GM12872 (cell line): Measurements from ENCODE around the gene PFKM.

Experiments used
- TF ChIP-seq, protein P1 (sequence below): IDR thresholded peaks from 3 replicates; pipeline ENCODE4 v1.5.1; 2011; ENCODE audit warnings: low read depth, mild to moderate bottlenecking, low read length, moderate library complexity; ENCODE audit not compliant: insufficient read depth

PFKM gene

DNA sequence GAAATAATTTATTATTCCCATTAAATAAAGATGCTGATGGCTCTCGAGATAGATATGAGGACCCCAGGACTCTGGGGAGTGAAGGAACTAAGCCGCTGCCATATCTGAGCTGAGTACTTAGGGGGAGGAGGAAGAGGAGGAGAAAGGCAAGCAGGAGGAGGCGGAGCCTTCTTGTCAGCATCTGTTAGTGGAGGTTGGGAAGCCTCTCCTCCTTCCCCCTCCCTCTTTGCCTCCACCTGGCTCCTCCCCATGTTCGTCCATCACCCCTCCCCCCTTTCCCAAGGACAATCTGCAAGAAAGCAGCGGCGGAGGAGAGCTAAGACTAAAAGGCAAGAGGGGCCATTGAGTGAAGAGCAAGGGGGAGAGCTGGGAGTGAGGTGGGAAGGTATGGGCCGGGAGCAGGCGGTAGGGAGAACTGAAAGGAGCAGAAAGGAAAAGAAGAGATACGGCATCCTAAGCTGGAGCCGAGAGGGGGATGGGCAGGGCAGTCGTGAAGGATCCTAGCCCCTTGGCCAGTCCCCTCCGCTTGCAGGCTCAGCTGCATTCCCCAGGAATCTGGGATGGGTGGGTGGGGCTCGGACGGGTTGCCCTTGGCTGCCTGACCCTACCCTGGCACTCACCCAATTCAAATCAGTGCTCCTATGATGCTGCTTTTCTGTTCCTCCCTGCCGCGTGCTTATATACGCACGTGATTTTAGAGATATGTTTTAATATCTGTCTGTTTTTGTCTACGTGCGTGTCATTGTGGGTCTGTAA, at the start of gene PFKM:
Gene PFKM, plus strand, starts transcription at position 287 of the 756 bp plus-strand sequence. CDS start 3,411 bp downstream, outside the sequence.
- TF ChIP-seq, protein P1, sequence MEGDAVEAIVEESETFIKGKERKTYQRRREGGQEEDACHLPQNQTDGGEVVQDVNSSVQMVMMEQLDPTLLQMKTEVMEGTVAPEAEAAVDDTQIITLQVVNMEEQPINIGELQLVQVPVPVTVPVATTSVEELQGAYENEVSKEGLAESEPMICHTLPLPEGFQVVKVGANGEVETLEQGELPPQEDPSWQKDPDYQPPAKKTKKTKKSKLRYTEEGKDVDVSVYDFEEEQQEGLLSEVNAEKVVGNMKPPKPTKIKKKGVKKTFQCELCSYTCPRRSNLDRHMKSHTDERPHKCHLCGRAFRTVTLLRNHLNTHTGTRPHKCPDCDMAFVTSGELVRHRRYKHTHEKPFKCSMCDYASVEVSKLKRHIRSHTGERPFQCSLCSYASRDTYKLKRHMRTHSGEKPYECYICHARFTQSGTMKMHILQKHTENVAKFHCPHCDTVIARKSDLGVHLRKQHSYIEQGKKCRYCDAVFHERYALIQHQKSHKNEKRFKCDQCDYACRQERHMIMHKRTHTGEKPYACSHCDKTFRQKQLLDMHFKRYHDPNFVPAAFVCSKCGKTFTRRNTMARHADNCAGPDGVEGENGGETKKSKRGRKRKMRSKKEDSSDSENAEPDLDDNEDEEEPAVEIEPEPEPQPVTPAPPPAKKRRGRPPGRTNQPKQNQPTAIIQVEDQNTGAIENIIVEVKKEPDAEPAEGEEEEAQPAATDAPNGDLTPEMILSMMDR = no peak

DNA sequence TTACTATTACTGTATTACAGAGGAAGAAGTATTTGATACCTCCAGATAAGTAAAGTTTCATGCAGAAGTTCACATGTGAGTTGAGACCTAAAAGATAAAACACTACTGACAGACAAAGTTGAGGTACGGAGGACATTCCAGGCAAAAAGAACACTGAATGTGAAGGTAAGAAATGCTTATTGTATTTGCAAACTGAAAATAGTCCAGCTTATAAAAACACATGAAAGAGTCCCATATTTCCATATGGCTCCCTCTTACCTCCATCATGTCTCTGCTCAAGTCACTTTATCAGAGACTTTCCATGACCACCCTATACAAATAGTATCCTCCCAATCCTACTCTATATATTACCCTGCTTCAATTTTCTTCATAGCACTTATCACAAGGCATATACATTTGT, 49.1 kb upstream of the PFKM start:
- TF ChIP-seq, protein P1 = no peak

DNA sequence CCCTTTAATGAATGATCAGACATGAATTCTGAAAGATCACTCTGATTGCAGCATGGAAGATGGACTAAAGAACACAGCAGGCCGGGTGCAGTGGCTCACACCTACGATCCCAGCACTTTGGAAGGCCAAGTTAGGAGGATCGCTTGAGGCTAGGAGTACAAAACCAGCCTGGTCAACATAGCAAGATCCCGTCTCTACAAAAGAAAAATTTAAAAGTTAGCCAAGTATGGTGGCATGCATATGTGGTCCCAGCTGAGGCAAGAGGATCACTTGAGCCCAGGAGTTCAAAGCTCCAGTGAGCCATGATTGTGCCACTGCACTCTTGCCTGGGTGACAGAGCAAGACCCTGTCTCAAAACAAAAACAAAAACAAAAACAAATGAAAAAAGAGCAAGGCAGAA, 48.4 kb upstream of the PFKM start:
- TF ChIP-seq, protein P1 = no peak

DNA sequence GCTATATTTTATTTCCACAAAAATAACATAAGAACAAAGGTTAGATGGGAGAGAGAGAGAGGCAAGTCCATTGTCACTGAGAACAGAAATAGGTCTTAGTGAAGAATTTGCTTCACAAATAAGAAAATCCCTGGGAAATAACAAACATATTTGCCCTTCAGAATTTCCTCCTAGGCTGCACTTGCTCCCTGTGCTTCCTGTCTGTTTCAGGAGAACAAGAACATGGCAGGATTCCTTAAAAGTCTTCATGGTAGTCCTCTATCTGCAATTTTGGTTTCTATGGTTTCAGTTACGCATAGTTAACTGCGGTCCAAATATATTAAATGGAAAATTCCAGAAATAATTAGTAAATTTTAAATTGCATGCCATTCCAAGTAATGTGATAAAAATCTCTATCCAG, 47.4 kb upstream of the PFKM start:
- TF ChIP-seq, protein P1 = no peak

DNA sequence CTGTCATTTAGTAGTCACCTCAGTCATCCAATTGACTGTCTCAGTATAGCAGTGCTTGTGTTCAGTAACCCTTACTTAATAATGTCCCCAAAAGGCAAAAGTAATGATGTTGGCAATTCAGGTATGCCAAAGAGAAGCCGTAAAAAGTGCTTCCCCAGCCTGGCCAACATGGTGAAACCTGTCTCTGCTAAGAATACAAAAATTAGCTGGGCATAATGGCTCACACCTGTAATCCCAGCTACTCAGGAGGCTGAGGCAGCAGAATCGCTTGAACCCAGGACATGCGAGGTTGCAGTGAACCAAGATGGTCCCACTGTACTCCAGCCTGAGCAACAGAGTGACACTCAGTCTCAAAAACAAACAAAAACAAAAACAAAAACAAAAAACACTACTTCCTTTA, 46.9 kb upstream of the PFKM start:
- TF ChIP-seq, protein P1 = no peak

DNA sequence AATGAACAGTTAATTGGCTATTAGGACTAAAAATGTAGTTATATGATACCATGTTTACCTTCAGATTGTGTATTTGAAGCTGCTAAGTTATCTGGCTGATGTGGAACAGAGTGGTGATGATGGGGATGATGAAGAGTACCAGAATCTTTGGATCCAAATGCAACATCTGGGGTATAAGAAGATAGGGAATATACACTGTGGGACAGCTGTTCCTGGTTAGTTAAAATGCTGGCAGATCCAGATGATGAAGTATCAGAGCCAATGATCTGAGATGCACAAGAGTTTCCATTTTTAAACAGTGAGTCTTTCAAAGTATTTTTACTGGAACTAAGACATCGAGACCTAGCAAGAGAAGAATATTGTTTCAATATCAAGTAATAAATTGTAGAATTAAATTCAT, 44.9 kb upstream of the PFKM start:
- TF ChIP-seq, protein P1 = no peak

DNA sequence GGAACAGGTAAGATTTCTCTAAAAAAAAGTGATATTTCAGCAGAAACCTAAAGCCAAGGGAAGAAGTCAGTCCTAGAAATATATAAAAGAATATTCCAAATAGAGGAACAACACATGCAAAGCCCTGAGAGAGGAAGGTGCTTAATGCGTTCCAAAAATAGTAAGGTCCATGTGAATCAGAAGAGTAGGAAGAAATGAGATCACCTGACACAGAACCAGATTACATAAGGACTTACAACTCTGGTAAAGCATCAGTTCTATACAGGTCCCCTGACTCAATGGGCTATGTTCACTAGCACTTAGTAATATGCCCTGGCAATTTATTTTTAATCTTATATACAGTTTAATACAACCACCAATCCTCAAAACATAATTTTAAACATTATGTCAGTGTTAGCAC, 43.3 kb upstream of the PFKM start:
- TF ChIP-seq, protein P1 = no peak
